Stimulated activated CD4-positive, alpha-beta T cell treated with anti-CD3 and anti-CD28 coated beads, Interleukin-15, amount 100 ng/mL, for 48 hours (primary cell): Measurements from ENCODE around the gene DST.

Source experiments
- DNase-seq, 2 donors: peaks; one replicate each; pipeline ENCODE4 v3.0.0-alpha.2; 2020; ENCODE audit warnings: low read depth in 2 of 2

The DST gene

DNA sequence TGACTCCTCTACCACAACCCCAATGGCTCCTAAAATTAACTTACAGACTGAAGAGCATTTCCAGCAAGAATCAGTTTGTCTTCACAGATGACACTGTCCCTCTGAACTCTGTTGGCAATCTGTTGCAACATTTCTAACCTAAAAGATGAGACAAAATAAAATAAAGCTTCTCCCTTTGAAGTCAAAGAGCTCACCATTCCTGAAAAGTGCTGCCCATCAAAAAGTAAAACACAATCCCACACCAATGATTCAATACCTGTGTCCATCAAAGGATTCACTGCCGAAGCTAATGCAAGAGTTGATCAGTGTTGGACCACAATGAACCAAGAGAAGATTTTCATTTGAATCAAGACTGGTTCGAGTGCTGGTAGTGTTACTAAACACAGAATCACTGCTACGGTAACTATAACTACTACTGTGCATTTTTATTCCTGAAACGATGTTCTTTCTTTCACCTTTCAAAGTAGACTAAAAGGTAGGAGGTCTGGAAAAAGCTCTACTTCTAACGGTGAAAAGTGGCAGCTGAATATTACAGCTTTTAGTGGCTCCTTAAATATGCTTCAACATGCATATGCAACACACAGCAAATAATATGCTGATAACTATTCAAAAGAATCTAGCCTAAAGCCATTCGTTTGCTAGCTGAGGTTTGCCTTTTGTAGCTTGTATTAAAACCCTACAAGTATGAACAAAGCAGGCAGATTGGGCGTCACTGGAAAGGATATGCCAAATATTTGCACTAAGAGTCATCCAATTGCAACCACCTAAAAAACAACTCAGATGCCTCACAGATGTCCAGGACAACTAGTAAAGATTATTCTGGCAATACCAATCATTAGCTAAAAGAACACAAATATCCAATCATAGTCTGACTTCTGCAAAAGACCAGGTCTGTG, at the start of gene DST:
DST (minus strand) TSS at position 524 of the 896 bp plus-strand sequence.
- DNase-seq: no peak

DNA sequence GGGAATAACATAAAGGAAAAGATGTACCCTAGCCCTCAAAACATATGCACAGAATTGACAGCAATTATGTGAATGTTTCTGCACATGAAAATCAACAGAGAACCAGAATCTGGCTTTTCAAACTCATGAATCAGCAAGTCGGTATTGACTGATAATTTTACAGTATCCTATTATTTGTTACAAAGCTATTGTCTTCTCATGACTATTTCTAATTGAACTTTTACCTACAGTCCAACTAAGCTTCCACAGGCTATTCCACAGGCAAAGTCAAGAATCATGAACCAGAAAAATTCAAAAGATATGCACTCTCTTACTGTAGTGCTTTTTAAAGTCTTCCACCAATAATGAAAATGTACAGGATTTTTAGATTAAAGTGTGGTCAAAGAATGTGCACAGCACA, 49.1 kb upstream of the DST start:
- no peak for DNase-seq

DNA sequence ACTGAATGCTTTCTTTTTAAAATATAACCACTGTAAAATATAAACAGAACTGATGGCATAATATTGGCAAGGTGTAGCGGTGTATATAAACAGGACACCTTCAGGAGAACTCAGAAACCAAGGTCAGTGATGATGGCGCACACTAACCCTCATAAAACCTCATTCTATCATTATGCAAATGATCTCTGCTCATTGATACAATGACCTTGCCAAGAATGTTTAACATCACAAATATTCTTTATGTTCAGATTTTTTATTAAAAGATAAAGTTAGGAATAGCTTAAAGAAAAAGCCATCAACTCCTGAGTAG, 48.6 kb upstream of the DST start:
- DNase-seq: no peak

DNA sequence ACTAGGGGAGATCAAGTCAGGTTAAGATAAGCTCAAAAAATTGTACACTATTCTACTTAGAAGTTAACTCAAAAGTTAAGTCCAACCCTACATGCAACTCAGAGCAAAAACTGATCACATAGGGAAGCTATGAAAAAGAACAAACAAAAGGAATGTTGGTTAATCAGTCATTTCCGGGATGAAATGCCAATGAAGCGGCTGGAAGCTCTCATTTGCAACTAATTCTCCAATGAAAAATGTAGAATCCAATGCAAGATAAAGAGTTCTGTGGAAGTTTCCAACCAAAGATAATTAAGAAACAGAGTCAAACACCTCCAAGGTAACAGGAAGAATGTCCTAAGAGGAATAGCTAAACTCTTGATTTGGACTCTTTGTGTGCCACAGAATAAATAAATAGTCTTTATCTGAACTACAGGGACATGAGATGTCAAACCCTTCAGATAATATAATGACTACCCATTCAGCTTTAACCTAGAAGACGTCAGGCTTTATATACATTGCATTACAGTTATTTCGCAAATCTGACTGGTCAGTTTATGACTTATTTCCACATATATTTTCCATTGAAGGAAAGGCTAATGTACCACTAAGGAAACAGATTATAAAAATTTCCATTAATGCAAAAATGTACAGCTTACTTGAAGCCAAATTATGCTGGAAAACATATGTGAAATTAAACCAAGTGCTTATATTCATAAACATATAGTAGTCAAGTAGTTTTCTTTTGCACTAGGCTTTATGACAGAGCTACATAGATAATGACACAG, 48.0 kb upstream of the DST start:
- no peak for DNase-seq

DNA sequence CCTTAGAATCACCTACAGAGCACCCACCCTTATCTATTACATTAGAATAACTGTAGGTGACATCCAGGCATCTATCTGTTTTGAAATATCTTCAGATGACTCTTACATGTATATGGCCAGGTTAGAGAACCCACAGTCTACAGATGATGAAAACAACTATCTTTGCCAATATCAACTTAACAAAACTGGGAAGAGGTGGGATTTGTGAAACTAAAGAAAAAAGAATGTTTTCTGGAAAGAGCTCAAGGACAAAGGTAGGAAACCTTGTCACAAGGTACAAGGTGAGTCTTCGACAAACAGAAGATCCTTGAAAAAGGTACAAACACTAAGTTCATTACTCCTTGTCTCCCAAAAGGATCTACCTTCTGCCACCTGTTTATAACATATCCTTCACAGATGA, 47.0 kb upstream of the DST start:
- no peak for DNase-seq

DNA sequence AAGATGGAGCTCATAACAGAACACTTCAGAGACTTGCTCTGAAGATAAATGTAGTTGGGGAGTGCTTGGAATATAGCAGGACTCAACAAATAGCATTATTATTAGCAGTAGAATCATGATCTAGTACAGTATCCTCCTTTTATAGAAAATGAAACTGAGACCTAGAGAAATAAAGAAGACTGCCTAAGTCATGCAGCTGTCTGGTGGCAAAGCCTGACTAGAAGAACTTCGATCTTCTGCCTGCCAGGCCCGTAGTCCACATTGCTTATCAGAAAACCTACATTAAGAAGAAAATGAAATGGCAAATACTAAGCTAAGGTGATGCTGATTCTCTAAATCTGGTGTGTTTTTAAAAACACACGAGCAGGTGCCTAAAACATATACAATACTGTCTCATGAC, 46.4 kb upstream of the DST start:
- no peak for DNase-seq

DNA sequence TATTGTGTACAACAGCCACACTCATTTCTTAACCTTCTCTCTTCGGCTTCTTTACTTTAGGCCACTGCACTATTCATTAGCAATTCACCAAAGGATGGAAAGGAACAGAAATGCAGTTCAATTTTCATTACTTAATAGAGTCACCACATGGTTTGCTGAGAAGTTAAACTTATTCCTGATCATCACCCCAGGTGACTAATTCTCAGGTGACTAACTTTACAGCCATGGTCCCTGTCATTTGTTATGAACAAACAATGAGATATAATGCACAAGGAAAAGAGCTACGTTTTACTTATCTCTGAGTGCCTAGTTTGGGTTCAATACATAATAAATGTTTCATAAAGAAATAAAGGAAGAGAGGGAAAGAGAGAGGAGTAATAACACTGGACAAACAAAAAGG, 45.8 kb upstream of the DST start:
- no peak for DNase-seq

DNA sequence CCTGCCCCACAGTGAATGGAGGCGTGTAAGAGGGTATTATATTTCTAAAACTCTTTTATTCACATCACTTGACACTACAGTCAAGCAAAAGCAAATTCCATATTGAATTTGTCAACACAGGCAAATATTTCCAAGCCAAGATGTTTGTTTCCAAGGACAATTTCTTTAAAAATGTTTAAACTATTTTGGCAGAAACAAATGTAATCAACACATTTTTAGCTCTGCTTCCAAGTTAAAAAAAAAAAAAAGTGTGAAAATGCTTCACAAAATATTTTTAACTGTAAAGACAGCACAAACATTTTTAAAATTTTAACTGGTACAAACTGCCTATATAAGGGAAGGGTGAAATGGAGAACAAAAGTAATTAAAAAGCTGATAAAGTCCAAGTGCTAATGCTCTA, 44.9 kb upstream of the DST start:
- no peak for DNase-seq

DNA sequence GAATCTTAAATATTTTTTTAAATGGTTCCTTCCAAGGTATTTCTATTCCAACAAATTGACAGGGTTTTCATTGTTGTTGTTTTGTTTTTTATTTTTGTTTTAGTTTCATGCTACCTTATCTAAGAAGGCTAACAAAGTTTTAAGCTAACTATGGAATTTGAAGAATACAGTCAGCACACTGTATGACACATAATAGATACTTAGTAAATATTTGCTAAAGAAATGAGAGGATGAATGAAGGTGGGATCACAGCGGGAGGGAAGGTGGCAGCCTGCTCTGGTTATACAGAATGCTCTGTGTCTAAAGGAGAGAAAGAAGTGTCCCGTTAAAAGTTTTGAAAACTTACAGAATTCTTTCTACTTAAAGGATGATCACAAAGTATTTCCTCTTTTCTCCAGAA, 43.7 kb upstream of the DST start:
- no peak for DNase-seq

DNA sequence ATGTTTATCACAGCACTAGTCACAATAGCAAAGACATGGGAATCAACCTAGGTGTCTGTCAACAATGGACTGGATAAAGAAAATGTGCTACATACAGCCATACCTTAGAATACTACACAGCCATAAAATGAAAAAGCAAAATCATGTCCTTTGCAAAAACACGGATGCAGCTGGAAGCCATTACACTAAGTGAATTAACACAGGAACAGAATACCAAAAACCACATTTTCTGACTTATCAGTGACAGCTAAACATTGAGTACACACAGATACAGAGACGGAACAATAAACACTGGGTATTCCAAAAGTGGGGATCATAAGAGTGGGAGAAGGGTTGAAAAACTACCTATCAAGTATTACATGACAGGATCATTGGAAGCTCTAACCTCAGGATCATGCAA, 43.3 kb upstream of the DST start:
- no peak for DNase-seq

DNA sequence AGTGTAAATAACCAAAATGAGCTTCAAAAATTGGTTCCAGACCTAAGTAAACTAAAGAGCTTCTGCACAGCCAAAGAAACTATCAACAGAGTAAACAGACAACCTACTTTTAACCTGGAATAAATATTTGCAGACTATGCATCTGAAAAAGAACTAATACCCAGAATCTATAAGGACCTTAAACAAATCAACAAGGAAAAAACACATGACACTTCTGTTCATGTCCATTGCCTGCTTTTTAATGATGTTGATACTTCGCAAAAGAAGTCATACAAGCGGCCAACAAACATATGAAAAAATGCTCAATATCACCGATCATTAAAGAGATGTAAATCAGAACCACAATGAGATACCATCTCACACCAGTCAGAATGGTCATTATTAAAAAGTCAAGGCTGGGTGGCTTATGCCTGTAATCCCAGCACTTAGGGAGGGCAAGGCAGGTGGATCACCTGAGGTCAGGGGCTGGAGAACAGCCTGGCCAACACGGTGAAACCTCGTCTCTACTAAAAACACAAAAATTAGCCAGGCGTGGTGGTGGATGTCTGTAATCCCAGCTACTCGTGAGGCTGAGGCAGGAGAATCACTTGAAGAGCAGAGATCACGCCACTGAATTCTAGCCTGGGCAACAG, 42.5 kb upstream of the DST start:
- no peak for DNase-seq

DNA sequence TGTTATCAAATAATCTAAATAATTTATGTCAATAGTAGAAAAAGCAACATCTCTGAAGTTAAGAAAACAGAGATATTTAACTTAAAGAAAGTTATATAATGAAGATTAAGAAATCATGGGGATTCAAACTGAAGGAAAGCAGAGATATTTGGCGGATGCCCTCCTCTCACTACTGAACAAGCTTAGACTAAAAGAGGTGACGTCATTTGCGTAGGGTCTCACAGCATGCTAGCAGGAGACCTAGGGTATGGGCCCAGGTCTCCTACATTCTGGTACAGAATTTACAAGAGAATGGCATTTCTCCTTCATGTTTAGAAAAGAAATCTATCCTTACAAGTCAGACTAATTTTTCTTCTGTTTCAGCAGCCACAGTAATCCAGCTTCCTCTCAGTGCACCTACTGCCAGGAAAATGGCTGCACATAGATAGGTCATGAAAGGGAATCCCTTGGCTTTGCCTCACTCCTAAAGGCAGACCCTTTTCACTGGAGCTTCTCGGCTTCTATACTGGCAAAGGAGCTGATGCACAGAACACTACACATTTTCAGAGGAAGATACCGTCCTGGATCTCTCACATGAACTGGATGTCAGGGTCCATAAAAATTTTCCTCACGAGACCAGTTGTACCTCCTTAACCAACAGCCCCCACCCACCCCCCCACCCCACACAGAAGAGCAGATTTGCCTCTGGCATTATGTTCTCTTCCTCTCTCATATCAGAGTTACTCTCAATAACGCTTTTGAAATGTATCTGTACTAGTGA, 41.8 kb upstream of the DST start:
- no peak for DNase-seq

DNA sequence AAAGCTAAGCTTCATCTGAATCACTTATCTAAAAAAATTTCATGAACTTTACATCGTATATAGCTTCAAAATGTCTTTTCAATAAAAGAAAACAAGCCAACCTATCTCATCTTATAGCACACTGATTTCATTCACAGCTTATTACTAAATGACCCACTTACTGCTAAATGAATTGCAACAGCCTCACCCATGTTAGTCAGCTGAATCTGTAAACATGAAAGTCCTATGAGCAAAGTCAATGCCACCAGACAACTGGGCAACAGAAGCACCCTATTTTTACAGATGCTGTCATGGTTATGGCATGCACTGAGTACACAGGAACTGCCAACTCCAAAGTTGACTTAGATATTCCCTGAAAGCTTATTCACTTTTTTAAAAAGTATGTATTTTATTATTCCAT, 41.2 kb upstream of the DST start:
- DNase-seq: no peak

- DNase-seq: no peak
Measured at GRCh38 chr6:56682635-56683034, 39.9 kb upstream of the DST start.

DNA sequence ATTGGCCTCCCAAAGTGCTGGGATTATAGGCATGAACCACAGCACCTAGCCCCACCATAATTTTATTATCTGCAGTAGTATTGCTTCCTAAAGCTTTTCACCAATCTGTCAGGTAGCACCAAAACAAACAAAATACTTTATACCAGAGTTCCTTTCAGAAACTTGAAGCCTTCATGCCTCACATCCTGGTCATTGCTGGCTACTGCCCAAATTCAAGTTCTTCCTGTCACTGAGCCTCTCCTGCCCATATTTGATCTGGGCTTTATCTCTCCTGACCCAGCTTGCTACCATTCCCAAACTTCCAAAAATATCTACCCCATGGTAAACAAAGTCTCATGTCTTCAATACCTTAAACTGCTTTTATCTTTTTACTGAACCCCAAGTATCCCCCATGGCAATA, 34.9 kb upstream of the DST start:
- no peak for DNase-seq

DNA sequence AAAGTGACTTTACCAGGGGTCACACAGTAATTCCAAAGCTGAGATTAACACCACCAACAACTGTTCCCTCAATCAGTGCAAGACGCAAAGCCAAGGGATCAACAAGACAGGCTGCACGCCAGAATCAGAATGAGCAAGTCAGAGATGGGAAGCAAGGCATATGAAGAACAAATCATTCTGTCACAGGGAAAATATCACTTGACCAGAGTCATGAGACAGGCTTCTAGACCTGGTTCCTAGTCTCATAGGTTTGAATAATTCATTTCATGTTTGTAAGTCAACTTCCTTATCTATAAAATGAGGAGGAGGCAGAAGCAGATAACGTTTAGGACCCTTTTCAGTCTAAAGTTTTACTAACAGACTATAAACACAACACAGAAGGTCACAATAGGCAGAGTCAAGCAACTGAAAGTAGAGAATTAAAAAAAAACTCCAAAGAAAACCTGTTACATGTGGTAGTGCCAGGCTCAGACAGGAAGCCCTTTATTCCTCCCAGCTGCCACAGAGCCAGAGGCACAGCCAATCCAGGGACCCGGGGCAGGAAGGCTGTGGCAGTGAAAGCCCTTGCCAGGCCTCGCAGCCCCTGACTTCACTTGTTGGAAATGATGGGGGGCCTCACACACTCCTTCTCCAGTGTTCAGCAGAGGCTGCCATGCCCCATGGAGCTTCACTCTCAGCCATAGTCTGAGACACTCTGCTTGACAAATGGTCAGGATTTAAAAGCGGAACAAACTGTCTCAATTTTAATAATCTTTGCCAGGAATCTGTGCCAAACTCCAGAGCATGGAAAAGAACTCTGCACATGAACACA, 29.2 kb upstream of the DST start:
- DNase-seq: no peak

DNA sequence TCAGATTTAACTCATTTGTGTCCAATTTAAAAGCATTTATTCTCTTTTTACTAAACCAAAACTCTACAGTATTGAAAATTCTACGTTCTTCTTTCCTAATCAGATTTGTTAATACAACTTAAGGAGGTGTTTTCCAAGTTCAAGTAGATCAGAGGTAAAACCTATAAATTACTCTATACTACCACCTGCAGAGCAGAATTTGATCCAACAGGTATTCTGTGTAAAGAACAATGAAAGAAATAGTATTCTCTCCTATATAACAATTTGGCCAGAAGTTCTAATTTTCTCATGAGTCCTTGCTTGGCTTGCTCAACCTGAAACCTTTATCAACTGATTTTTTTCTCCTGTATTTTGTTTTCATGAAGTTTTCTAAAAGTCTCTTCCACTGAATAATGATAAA, 28.5 kb upstream of the DST start:
- DNase-seq: no peak

DNA sequence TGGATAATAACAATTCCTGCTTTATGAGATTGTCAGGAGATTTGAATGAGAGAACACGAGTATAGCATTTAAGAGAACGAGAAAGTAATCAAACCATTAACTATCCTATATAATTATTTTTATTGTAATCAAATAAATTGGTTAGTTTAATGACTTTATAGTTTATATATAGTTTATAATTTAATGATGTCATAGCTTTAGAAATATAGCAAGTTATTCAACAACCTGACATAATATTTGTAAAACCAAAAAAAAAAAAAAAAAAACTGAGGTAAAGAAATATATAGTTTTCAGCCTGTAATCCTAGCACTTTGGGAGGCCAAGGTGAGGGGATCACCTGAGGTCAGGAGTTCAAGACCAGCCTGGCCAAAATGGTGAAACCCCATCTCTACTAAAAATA, 26.4 kb upstream of the DST start:
- no peak for DNase-seq

DNA sequence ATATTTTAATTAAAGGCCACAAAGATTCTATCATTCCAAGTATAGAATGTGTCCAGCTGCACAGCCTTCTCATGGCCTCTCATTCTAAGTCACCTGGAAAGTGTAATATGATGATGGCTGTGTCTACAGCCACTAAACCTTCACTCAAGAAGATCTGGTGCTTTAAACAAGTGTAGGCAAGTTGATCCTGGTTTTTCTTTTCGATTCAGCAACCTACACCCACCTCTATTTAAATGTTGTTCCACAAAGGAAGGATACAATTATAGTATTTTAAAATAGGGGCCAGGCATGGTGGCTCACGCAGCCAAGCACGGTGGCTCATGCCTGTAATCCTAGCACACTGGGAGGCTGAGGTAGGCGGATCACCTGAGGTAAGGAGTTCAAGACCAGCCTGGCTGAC, 25.5 kb upstream of the DST start:
- no peak for DNase-seq

DNA sequence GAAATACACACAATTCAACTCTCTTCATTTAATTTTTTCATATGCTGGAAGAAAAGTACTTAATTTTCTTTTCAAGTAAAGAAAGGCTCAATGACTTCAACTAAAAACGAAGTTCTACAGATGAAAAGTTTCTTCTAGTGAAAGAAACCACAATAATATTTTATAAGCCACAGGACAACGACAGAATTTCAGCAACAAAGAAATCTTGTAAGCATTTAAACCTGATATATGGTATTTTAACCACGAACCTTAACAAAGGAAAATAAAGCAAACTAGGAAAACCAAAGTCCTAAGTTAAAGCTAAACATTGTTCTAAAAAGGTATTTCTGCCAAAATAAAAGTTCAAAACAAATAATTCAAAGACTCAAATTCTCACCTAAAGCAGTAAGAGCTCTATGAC, 24.6 kb upstream of the DST start:
- DNase-seq: no peak

DNA sequence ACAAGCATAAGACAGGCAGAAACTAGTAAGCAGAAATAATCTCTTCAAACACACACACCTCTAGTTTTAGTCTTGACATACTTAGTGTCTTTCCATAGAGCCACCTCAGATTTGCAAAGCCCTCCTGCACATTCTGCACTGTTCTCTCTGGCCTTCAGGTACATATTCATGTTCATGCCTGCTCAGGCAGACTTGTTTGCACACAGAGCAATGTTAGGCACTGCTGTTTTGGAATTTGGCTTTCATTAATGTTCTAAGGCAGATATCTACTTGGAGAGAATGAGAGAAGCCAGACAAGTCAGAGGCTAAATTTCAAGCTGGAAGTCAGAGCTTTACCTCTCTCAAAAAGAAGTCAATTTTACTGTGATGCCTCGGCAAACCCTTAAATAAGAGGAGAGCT, 21.3 kb upstream of the DST start:
- DNase-seq: no peak
